Fibroblast of skin of back (primary cell): ENCODE data around the gene MRPL34.
A peak's percentile ranks its signal among the peaks of the same experiment; 100 is the strongest.
"Not testable (repeated sequence)": the region's sequence is repeated elsewhere in the genome, so short reads cannot be mapped to it uniquely, and the experiment has no call there.

Experiments used
- DNase-seq: peaks from one replicate; pipeline ENCODE4 v3.0.0-alpha.2; 2013

MRPL34 gene

DNA sequence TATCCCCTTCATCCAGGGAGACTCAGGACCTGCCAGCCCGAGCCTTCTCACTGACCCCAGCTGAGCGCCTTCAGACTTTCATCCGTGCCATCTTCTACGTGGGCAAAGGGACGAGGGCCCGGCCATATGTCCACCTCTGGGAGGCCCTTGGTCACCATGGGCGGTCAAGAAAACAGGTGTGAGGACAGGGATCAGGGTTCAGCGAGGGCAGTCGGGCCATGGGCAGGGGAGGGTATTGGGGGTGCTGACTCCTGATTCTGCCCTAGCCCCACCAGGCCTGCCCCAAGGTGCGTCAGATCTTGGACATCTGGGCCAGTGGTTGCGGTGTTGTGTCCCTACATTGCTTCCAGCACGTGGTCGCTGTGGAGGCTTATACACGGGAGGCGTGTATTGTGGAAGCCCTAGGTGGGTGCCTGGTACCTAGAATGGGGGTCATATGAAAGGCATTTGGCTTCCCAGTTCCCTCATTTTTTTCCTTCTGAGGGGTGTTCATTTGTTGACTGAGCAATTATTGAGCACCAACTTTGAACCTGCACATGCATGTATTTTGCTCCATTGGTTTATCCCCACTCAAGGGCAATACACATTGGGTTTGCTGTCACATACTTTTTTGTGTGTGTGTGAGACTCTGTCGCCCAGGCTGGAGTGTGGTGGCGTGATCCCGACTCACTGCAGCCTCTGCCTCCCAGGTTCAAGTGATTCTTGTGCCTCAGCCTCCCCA is 20.1 kb upstream of the MRPL34 start:
- DNase-seq, result no peak

- DNase-seq, result no peak
Observed at GRCh38 chr19:17286263-17286662, 19.4 kb upstream of the MRPL34 start.

DNA sequence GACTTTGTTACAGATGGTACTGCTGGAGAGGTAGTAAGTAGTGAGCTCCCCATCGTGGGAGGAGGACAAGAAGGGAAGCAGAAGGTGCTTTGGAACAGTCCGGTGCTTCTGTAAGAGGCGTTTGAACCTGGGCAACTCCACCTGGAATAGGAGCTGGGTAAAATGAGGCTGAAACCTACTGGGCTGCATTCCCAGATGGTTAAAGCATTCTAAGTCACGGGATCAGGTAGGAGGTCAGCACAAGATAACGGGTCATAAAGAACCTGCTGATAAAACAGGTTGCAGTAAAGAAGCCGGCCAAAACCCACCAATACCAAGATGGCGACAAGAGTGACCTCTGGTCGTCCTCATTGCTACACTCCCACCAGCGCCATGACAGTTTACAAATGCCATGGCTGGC is 18.9 kb upstream of the MRPL34 start:
- no peak for DNase-seq

DNA sequence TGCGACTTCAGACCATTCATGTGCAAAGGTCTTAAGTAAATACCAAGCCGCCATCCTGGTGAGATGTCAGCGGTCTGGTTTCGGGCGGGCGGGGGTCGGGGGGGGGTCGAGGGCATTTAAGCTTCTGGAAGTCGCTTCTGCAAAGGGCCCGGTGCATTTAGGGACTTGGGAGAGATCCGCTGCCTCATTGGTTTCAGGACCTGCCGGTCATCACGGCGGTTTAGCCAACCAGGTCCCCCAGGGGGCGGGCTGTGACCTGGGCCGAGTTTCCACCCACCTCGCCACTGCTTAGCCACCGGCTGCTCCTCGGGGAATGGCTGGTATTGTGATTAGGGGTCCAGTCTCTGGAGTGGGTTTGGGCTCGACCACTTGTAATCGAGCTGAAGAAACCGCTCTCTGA is 16.2 kb upstream of the MRPL34 start:
- DNase-seq, result peak; percentile 78

GRCh38 chr19:17292301-17293074 is 13.2 kb upstream of the MRPL34 start:
- DNase-seq, result peak; percentile 89

- DNase-seq, result no peak
Observed at GRCh38 chr19:17293605-17294004, 12.1 kb upstream of the MRPL34 start.

DNA sequence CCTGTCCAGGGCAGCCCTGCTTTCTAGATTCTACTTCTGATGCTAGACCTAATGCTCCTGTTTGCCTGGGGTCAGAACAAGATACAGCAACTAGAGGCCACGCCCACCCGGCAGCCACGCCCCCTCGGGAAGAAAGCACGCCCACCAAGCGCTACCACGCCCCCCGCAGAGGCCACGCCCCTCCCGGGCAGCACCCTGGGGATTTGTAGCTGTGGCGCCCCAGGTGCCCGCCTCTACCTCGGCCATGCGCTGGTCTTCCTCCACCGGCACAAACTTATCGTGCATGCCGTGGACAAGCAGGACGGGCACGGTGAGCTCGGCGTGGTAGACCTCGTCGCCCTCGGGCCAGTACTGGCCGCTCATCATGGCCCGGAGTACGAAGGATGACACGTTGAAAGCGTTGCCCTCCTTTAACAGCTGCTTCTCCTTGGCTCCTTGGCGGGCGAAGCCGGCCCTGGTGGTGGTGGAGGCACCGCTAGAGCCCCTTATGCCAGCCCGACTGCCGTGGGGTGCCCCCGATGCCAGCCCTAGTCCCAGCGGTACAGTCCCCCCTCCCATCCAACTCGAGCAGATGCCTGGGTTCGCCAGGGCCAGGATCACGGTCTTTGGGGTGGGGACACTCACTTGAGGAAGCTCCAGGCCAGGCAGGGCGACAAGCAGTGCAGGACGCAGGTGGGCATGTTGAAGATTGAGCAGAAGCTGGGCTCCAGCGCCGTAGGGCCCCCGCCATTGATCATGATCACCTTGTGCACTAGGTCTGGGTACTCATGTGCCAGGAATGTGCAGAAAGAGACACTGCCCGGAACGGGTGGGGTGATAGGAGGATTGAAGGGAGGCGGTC is 11.4 kb upstream of the MRPL34 start:
- no peak for DNase-seq

GRCh38 chr19:17295551-17295950 is 10.1 kb upstream of the MRPL34 start:
- DNase-seq, result not testable (repeated sequence)

DNA sequence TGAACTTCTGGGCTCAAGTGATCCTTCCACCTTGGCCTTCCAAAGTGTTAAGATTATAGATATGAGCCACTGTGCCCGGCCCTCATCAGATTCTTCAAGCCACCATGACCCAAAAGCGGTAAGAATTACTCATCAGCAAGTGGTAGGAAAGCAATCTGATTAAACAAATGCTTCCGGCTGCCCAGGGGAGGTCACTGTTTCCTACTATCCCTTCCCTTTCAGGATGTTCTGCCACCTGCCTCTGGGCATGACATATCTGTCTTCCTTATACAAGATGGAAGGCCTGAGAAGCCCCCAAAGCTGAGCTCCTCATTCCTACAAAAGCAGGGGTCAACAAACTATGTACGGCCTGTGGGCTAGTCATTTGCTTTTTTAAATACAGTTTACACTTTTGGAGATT is 9.4 kb upstream of the MRPL34 start:
- DNase-seq, result peak; percentile 31

- DNase-seq, result no peak
Observed at GRCh38 chr19:17296976-17297375, 8.7 kb upstream of the MRPL34 start.

DNA sequence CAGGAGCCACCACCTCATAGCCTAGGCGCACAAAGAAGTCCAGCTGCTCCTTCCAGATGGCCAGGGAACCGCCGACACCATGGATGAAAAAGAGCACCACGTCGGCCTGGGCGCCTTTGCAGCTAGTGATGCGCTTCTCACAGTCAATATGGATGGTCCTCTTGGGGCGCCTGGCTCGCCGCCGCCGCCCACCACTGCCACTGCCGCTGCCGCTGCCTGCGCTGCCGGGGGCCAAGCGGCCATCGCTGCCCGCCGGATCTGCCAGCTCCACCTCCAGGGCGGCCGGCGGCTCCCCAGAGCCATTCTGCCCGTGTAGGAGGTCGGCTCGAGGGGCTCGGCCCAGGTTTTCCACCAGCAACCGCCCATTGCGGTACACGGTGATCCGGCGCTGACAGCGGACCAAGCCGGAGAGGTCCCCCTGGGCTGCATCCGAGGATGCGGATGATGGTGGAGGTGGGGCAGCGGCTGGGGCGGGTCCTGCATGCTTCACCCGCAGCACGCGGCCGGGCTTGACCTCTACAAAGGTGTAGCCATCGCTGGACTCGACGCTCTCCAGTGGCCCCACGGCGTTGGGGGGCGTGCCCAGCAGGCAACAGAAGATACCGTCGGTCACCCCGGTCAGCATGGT is 4.6 kb upstream of the MRPL34 start:
- DNase-seq, result no peak

DNA sequence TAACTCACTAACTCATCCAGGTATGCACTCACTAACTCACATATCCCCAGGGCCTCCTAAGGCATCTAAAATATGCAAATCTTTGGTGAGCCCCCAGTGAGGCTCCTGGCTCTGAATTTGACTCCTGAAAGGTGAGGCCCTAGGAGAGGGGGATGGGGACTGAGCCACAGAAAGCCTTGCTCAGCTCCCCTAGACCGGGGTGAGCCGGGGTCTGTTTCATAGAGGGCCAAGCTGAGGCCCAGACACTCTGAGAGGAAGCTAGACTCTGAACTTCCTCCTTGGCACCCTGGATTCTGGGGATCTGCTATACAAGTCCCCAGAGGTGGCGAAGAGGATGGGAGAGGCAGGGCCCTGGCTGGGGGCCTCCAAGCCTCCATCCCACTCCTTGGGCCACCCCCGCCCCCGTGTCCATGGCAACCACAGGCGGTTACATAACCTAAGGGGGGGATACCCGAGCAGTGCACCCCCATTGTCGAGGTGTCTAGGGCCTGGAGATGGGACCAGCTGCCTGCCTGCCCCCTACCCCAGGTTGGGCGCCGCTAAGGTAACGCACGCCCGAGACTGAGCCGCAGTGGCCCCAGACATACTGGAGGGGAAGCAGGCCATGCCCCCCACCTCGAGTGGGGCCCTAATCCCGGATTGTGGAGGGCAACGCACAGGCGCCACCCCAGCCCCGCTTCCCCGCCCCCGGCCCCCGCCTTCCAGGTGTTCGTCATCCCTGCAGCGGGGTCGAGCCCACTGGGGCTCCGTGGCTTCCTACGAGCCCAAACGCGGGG is 3.1 kb upstream of the MRPL34 start:
- DNase-seq, result no peak

GRCh38 chr19:17303167-17303939 is 2.3 kb upstream of the MRPL34 start, which contains the start of gene ABHD8:
TSS of gene ABHD8 (minus strand) at chr19:17303425. CDS start at chr19:17301616, 1,809 bp downstream.
- peak; percentile 92 for DNase-seq

DNA sequence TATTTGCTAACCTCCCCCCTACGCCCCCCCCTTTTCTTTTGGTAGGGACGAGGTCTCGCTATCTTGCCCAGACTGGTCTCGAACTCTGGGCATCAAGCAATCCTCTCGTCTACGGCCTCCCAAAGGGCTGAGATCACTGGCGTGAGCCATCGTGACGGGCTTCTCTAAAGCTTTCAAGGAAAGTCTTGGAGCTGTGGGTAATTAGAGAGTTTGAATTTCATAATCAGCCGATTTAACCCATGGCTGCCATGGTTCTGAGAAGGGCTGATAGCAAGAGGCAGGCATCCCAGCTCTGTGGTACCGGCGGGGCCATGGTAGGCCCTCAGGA is 1.8 kb upstream of the MRPL34 start:
- DNase-seq, result no peak

- DNase-seq, result no peak
Observed at GRCh38 chr19:17304386-17305215, 1.1 kb upstream of the MRPL34 start.

DNA sequence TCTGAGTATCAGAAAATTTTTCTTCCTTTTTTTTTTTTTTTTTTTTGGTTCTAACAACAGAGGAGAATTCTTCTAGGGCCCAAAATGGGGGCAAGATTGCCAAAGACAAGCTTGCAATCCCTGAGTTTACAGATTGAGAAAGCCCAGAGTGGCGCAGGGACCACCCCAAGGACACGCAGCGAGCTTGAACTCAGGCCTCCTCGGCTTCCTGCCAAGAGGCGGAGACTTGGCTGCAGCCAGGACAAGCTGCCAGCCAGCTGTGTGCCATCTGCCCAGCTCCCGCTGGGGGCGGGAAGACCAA is 506 bp upstream of the MRPL34 start:
- no peak for DNase-seq

- no peak for DNase-seq
Observed at GRCh38 chr19:17306285-17306714, 628 bp downstream of the MRPL34 start.

DNA sequence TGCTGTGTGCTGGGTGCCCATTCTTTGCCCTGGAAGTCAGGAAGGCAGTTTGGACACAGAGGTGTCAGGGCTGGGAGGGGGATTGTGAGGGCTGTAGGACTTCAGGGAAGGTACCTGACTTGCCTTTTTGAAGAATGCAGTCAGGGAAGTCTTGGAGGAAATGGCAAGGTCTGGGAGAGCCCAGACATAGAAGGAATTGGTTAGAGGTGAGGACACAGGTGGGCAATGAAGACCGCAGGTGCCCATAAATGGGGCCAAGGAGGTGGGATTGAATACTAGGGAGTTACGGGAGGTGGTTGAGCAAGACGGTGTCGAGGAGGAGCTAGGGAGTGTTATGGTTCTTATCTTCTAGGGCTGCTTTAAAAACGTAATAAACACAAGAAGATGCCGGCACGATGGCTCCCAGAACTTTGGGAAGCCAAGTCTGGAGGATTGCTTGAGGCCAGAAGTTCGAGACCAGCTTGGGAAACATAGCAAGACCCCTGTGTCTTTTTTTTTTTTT is 2.3 kb downstream of the MRPL34 start:
- no peak for DNase-seq

GRCh38 chr19:17309198-17309964 is 3.7 kb downstream of the MRPL34 start, which contains the start of gene DDA1:
TSS of gene DDA1 (plus strand) at chr19:17309563. CDS start at chr19:17309655, 92 bp downstream.
- peak; percentile 100 for DNase-seq
